ENCODE results near the gene P4HA2. TPM values are rescaled to one million over a fixed set of nuclear protein-coding genes. Genes with fewer than 3 reads are reported as not detected.
A peak's percentile ranks its signal among the peaks of the same experiment; 100 is the strongest.

P4HA2 gene
- total and polyA plus RNA-seq, 2 of the 13 experiments (the other 11 are each of a cell fraction or from before 2014, with no cell fraction given) = 37.7 to 126 TPM

DNA sequence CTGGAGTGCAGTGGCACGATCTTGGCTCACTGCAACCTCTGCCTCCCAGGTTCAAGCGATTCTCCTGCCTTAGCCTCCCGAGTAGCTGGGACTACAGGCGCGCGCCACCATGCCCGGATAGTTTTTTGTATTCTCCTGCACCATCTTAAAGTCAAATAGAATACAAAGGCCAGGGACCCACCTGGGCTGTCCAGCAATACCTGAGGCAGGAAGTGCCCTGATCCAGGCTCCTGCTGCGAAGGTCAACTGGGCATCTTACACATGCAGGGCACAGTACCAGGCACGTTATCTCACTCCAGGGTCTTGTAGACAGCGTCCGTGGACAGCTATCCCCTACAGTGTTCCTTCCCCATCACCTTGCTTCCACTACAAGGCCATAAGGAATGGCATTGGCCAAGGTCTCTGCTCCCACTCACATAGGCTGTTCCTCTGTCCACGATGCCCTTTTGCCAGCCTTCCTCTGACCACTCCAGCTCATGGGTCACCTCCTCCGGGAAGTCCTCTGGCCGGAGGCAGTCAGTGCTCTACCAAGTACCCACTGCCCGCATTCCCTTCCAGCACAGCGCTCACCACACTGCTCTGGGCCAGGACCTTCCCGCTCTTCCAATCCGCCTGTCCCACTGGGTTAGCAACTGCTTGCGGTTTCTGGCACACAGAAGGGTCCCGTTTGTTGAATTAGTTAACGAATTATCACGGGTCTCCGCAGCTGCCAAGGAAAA, 978 bp downstream of the P4HA2 start (continued):
- 0 out of 2 replicates have a peak, but pooled peaks have one; percentile 63 for TF ChIP-seq ZNF530 (CRISPR knock-in tag; IDR thresholded peaks at IDR 0.05; ENCODE audit: low read depth)
- no peak for TF ChIP-seq SMYD3 (CRISPR knock-in tag; IDR thresholded peaks at IDR 0.05)
- TF ChIP-seq, protein P1, sequence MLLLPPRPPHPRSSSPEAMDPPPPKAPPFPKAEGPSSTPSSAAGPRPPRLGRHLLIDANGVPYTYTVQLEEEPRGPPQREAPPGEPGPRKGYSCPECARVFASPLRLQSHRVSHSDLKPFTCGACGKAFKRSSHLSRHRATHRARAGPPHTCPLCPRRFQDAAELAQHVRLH (CRISPR knock-in tag; IDR thresholded peaks at IDR 0.05; ENCODE audit: borderline replicate concordance, low read depth) = no peak
- no peak for TF ChIP-seq ZNF382 (CRISPR knock-in tag; IDR thresholded peaks at IDR 0.05; ENCODE audit: borderline replicate concordance)
- TF ChIP-seq, protein P2, sequence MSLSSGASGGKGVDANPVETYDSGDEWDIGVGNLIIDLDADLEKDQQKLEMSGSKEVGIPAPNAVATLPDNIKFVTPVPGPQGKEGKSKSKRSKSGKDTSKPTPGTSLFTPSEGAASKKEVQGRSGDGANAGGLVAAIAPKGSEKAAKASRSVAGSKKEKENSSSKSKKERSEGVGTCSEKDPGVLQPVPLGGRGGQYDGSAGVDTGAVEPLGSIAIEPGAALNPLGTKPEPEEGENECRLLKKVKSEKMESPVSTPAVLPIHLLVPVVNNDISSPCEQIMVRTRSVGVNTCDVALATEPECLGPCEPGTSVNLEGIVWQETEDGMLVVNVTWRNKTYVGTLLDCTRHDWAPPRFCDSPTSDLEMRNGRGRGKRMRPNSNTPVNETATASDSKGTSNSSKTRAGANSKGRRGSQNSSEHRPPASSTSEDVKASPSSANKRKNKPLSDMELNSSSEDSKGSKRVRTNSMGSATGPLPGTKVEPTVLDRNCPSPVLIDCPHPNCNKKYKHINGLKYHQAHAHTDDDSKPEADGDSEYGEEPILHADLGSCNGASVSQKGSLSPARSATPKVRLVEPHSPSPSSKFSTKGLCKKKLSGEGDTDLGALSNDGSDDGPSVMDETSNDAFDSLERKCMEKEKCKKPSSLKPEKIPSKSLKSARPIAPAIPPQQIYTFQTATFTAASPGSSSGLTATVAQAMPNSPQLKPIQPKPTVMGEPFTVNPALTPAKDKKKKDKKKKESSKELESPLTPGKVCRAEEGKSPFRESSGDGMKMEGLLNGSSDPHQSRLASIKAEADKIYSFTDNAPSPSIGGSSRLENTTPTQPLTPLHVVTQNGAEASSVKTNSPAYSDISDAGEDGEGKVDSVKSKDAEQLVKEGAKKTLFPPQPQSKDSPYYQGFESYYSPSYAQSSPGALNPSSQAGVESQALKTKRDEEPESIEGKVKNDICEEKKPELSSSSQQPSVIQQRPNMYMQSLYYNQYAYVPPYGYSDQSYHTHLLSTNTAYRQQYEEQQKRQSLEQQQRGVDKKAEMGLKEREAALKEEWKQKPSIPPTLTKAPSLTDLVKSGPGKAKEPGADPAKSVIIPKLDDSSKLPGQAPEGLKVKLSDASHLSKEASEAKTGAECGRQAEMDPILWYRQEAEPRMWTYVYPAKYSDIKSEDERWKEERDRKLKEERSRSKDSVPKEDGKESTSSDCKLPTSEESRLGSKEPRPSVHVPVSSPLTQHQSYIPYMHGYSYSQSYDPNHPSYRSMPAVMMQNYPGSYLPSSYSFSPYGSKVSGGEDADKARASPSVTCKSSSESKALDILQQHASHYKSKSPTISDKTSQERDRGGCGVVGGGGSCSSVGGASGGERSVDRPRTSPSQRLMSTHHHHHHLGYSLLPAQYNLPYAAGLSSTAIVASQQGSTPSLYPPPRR (CRISPR knock-in tag; IDR thresholded peaks at IDR 0.05; ENCODE audit: borderline replicate concordance) = no peak
- TF ChIP-seq RORA (CRISPR knock-in tag; IDR thresholded peaks at IDR 0.05) = no peak
- TF ChIP-seq, protein P3, sequence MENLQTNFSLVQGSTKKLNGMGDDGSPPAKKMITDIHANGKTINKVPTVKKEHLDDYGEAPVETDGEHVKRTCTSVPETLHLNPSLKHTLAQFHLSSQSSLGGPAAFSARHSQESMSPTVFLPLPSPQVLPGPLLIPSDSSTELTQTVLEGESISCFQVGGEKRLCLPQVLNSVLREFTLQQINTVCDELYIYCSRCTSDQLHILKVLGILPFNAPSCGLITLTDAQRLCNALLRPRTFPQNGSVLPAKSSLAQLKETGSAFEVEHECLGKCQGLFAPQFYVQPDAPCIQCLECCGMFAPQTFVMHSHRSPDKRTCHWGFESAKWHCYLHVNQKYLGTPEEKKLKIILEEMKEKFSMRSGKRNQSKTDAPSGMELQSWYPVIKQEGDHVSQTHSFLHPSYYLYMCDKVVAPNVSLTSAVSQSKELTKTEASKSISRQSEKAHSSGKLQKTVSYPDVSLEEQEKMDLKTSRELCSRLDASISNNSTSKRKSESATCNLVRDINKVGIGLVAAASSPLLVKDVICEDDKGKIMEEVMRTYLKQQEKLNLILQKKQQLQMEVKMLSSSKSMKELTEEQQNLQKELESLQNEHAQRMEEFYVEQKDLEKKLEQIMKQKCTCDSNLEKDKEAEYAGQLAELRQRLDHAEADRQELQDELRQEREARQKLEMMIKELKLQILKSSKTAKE (CRISPR knock-in tag; IDR thresholded peaks at IDR 0.05; ENCODE audit: borderline replicate concordance) = no peak
- 0 out of 2 replicates have a peak, but pooled peaks have one; percentile 21 for TF ChIP-seq ZNF619 (CRISPR knock-in tag; IDR thresholded peaks at IDR 0.05)
- TF ChIP-seq RARG (CRISPR knock-in tag; IDR thresholded peaks at IDR 0.05; ENCODE audit: low read depth) = no peak
- no peak for TF ChIP-seq PITX1 (CRISPR knock-in tag; IDR thresholded peaks at IDR 0.05)
- no peak for TF ChIP-seq STAG1 (CRISPR knock-in tag; IDR thresholded peaks at IDR 0.05)
- TF ChIP-seq ZNF75D (CRISPR knock-in tag; IDR thresholded peaks at IDR 0.05; ENCODE audit: borderline replicate concordance) = no peak
- TF ChIP-seq ZMYM3 (CRISPR knock-in tag; IDR thresholded peaks at IDR 0.05) = 0 out of 2 replicates have a peak, but pooled peaks have one; percentile 52
- TF ChIP-seq, protein P4, sequence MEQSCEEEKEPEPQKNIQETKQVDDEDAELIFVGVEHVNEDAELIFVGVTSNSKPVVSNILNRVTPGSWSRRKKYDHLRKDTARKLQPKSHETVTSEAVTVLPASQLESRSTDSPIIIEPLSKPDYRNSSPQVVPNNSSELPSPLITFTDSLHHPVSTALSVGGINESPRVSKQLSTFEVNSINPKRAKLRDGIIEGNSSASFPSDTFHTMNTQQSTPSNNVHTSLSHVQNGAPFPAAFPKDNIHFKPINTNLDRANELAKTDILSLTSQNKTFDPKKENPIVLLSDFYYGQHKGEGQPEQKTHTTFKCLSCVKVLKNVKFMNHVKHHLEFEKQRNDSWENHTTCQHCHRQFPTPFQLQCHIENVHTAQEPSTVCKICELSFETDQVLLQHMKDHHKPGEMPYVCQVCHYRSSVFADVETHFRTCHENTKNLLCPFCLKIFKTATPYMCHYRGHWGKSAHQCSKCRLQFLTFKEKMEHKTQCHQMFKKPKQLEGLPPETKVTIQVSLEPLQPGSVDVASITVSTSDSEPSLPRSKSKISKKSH (CRISPR knock-in tag; IDR thresholded peaks at IDR 0.05; ENCODE audit: borderline replicate concordance) = 0 out of 2 replicates have a peak, but pooled peaks have one; percentile 9
